Fibroblast of skin of scalp (primary cell): ENCODE data around the gene C1orf159.

Experiments used
- DNase-seq: peaks from one replicate; pipeline ENCODE4 v3.0.0-alpha.2; 2013

Gene C1orf159

GRCh38 chr1:1034439-1034781, 81.5 kb downstream of the C1orf159 start:
- no peak for DNase-seq

GRCh38 chr1:1033731-1034438, 82.0 kb downstream of the C1orf159 start:
- DNase-seq: no peak

- peak; percentile 78 for DNase-seq
Observed at GRCh38 chr1:1033009-1033587, 82.8 kb downstream of the C1orf159 start.

DNA sequence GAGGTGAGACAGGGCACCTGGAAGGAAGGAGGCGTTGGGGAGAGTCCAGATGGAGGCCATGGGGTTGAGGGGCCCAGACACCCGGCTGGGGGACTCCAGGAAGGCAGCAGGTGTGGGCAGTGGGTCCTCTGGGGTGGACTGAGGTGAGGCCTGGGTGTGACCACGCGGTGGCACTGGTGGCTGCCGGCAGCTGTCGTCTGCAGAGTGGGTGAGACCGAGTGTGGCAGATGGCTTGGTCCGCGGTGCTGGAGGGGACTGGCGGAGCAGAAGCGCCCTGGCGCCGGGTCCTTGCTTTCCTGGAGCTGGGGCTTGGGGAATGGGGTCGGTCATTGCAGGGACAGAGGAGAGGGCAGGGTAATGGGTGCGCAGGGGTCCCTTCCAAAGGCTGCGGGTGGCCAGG, 83.5 kb downstream of the C1orf159 start:
- DNase-seq: no peak
